Panc1 (cell line): Measurements from ENCODE around the gene TMEM132C.

Source experiments
- TCF7L2 ChIP-seq: IDR thresholded peaks from 2 replicates; pipeline ENCODE4 v1.6.1; 2011; ENCODE audit warnings: mild to moderate bottlenecking, low read depth, low read length, inconsistent platforms
- TF ChIP-seq, protein P1 (sequence below): fragments of 450-650 bp; IDR thresholded peaks from 2 replicates; pipeline ENCODE4 v1.5.1; 2017; ENCODE audit warnings: mild to moderate bottlenecking

GRCh38 chr12:128314611-128315010 lies 47.6 kb downstream of the TMEM132C start:
- TF ChIP-seq, protein P1, sequence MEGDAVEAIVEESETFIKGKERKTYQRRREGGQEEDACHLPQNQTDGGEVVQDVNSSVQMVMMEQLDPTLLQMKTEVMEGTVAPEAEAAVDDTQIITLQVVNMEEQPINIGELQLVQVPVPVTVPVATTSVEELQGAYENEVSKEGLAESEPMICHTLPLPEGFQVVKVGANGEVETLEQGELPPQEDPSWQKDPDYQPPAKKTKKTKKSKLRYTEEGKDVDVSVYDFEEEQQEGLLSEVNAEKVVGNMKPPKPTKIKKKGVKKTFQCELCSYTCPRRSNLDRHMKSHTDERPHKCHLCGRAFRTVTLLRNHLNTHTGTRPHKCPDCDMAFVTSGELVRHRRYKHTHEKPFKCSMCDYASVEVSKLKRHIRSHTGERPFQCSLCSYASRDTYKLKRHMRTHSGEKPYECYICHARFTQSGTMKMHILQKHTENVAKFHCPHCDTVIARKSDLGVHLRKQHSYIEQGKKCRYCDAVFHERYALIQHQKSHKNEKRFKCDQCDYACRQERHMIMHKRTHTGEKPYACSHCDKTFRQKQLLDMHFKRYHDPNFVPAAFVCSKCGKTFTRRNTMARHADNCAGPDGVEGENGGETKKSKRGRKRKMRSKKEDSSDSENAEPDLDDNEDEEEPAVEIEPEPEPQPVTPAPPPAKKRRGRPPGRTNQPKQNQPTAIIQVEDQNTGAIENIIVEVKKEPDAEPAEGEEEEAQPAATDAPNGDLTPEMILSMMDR = no peak
- TF ChIP-seq TCF7L2 = no peak
